GM19438 (cell line): ENCODE data around the gene NPHP4.

Source experiments
- ATAC-seq: cut with Tn5 transposase; IDR thresholded peaks from one replicate; pipeline ENCODE4 v1.9.1; 2021; ENCODE audit warnings: low read depth; ENCODE audit not compliant: unreplicated experiment

NPHP4 gene

DNA sequence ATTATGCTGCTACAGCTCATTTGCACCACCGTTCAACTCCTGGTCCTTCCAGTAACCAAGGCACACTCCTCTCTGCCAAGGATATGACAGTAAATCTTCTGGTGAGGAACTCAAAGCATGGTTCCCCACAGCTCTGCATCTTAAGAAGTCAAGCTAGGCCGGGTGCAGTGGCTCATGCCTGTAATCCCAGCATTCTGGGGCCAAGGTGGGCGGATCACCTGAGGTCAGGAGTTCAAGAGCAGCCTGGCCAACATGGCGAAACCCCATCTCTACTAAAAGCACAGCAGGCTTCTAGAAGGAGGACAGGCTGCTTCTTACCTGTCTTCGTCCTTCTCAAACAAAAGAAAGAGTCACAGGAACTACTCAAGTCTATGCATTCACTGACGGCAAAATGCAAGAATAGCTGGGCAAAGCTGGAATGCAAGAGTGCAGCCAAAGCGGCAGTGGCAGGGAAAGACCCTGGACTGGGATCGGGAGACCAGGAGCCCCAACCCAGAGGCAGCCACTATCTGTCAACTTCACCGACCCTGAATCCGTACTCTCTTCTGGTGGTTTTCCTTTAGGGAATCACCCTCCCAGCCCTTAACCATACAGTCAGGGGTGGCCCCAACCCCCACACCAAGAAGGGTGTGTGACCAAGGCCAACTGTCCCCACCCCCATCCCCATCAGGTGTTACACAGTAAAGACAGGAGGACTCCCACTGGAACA lies 75.5 kb downstream of the NPHP4 start:
- ATAC-seq = no peak

DNA sequence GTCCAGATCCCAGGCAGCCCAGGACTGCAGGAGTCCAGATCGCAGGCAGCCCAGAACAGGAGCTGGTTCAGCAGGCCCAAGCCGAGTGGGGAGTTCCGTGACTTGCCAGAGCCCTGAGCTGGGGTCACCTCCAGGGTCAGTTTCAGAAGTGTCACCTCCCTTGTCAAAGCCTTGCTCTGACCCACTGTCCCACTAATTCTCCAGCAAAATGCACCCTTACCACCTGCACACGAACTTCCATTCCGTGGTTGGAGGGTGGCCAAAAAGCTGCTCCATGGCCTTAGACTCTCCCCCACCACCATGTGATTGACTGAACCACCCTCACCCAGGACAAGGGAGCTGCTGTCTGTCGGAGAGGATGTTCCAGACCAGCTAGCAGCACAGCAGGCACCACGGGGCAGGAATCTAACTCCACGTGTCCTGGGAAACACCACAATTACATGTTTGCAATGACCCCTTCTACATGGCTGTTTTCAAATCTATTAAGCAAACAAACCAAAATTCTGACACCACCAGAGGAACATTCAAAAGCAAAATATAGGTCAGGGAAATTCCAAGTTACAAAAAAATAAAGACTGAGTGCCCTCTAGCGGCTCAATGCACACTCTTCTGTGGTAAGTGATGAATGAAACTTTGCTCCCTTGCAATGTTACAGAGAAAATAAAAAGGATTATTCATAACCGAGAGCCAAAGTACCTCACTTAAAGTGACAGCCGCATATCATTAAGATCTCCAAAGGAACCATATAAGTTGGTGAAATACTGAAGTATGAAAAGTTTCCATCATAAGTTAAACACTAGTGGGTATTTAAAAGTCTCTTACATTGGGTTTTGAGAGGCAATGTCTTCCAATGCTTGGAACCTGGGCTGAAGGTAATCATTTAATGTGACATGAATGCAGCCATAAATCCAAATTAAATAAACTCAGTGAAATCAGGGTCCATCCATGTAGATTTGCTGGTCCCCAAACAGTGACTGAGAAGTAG lies 76.3 kb downstream of the NPHP4 start:
- ATAC-seq = no peak

DNA sequence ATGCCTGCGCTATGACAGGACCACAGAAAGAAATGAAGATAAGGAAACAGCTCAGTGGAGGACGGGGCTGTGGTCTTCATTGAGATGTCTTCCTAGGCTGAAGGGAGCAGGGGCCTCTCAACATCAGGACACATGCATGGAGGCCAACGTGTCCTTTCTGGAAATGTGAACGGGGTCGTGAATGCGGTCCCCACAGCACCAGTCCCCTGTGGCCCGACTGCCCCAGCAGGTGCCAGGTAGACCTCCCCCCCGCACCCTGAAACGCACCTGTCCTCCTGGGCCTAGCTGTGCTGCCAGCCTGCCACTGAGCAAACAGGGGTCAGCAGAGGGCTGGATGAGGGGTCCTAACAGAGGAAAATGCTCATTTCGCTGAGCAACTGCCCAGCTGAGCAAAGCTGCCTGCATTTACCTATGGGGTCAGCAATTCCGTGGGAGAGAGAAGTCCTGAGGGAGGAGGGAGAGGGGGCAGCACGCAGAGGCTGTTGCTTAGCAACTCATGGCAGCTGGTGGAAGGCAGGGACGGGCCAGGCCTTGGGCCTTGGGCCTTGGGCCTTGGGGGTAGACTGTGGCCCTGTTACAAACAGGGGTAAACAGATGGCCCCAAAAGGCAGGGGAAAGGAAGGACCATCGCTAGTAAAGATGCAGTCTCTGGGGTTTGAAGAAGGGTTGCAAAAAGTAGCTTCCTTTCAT lies 77.4 kb downstream of the NPHP4 start:
- no peak for ATAC-seq

DNA sequence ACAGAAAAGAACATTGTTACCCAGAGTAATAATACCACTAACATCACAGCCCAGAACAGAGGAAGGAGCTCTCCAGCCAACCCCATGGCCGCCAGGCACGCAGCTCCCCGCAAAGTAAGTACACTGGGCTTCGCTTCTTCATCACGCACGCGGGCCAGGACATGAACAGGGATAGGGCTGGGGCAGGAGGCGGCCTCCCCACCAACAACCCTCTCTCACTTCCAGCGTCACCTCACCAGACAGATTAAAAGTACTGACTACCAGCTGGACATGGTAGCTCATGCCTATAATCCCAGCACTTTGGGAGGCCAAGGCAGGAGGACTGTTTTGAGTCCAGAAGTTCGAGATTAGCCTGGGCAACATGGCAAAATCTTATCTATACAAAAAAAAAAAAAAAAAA lies 78.3 kb downstream of the NPHP4 start:
- ATAC-seq = no peak

DNA sequence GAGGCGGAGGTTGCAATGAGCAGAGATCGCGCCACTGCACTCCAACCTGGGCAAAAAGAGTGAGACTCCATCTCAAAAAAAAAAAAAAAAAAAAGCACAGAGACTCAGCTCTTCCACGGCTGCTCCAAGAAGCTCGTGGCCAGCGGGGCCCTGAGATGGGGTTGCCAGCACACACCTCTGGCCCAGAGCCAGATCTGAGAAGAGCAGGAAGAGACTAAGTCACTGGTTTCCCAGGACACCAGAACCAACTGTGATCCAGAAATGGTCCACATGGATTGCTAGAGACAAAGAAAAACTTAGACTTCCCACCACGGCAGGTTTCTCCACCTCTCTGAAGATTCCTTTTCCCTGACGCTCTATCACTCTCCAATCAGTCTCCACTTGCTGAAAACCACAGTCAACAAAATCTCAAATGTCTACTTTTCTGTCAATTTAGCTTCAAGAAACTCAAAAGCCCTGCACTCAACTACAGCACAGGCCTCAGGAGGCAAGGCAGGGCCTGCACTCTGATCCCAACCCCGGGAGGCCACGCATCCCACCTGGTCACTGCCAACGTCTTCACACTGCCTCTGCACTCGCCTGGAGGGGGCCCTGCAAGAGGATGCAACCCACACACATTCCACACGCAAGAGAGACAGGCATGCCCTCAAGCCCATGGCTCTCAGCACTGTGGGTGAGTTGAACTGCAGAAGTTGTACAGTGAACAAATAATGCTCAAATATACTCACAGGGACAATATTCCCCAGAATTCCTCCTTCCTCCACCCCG lies 79.0 kb downstream of the NPHP4 start:
- no peak for ATAC-seq

DNA sequence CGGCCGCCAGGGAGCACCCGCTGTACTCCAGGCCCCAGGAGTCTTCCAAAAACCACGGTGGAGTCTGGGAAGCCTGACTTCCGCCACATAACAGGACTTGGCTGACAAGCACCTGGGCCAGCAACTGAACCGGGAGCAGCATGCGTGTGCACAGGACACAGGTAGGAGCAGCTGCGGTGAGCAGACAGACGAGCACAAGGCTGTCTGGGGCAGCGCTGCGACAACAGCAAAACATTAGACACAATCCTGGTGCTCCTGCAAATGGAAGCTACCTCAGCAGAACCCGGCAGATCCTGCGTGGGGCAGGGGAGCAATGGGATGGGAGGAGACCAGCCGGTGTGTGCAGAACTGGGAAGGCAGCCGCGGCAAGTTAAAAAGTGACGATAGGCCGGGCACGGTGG lies 80.4 kb downstream of the NPHP4 start:
- ATAC-seq = no peak

DNA sequence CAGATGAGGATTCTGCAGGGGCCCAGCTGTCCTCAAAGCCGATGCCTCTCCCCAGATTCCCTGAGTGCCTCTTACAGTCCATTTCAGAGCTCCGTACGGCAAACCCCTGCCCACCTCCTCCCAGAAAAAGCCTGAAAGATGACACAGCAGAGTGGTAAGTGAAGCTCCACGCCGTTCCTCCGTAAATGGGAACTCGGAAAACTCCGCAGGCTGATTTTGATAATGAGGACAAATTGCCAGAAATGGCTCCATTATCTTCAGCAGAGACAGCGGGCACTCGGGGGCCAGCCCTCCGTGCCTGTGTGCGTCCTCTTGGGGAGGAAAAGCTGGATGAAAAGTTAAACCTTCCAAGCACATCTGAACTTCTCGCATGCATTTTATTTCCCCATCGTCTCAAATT lies 81.1 kb downstream of the NPHP4 start:
- no peak for ATAC-seq

DNA sequence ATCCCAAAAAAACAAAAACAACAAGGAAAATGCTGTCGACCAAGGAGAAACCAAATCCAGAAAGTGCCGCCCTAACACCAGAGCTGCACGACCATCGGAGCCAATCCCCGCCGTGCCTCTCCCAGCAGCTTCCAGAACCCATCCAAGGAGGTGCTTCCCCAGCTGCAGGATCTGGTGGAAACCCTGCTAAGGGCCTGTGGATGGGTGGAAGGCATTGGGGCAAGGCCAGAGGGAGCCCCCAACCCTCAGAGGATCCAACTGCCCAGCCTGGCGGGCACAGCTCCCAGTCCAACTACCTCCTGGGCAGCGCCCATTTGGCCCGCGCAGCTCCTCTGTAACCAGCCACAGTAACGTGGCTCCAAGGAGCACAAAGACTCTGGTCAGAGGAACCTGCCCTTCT lies 81.6 kb downstream of the NPHP4 start:
- ATAC-seq = no peak

DNA sequence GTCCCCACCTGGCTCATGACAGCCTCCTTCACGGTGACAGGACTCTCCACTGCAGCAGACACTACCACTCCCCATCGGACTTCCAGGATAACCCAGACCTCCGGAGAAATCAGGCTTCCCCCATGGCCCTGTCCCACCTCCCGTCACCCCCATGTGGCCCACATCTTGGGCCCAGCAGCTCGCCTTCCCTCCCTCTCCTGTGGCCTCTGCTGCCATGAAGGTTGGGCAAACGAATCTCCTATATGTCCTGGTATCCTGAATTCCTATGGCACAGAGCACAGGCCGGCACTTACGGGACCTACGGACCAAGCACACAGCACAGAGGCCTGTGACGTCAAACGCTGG lies 82.0 kb downstream of the NPHP4 start:
- no peak for ATAC-seq

DNA sequence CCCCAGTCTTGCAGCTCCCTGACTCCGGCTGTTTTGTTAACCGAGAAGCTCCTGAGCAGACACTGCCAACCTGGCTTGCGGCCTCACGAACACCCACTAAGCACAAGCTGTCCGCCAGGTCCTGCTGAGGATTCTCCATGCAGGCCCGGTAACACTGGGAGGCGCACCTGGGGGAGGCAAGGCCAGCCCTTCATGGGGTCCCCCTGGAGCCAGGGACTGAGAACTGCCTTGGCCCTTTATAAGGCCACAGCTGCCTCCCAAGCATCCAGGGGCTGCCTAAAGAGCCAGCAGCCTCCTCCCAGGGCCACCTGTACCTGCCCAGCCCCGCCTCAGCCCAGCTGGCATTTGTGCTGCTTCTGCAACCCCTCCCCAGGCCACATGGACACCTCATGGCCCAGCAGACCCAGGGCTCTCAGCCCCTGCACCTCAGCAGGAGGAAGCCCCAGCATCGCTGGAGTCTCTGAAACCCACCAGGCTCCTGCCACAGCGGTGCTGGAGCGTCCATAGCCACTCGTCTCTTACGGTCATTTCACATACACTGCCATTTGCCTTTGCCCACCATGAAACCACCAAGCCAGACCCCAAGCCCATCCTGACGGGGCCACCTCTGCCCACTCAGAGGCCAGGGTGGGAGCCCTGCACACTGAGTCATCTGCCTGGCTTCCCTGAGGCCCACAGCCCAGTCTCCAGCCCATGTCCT lies 82.5 kb downstream of the NPHP4 start:
- no peak for ATAC-seq

DNA sequence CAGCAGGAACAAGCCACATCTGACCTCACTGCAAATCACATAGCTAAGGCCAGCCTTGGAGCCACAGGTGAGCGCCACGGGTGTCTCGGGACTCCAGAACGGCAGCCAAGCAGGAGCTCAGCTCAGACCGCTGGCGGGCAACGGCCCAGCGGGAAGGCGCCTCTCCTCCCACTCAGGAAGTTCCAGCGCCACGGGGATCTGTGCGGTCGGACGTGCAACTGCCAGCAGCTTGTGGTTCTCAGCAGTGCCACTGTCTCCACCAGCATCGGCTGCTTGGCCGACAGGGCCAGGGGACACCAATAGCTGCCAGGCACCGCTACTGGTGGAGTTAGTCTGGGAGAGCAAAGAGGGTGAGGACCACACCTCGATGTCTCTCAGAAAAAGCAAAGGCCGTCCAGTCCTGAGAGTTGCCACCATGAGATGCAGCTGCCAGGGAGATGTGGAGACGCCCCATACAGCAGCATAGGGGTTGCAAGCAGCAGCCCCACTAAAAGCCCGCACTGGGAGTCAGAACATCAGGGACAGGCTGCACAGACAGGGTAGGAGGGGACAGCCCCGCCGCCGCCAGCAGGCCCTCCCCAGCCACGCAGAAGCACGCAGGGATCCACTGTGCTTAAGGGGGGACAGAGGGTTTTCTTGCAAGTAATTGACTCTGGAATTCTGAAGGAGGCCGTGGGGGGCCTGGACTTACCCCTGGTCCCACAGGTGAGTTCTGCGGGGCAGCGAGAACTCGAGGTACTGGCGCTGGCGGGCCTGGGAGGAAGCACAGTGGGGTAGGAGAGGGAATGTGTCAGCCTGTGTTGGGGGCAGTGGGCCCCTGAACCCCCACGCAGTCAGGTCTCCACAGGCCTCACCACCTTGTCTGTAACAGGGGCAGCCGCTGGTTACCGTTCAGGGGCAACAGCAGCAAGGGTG lies 83.5 kb downstream of the NPHP4 start:
- no peak for ATAC-seq

DNA sequence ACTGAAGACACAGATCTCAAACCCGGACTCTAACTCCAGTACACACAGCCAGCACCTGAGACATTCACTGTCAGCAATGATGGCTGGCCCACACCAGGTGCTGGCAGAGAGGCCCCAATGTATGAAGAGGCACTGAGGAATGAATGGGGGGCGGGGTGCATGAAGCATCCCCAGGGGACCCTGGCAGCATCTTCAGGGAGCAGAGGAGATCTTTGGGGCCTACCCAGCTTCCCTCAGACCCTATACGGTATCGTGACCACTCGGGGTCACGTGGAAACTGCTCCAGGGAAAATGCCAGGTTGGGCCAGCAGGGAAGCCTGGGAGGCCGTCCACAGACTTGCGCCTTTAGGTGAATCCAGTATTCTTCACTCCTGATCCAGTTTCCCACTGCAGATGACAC lies 84.3 kb downstream of the NPHP4 start:
- no peak for ATAC-seq

DNA sequence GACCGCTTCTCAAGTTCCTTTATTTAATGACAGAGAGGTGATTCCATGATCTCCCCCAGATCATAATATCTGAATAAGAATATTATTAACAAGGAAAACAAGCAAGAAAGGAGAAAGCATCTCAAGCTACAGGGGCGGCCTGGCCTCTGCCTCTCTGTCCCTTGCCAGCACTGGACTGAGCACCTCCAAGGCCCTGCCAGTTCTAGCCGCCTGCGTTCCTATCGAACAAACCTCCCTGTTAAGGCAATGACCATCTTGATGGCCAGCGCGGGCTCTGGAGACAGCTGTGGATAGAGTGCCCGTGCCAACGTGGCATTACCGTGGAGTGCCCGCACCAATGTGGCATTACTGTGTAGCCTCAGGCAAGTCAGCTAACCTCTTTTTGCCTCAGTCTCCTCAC lies 84.8 kb downstream of the NPHP4 start:
- no peak for ATAC-seq

DNA sequence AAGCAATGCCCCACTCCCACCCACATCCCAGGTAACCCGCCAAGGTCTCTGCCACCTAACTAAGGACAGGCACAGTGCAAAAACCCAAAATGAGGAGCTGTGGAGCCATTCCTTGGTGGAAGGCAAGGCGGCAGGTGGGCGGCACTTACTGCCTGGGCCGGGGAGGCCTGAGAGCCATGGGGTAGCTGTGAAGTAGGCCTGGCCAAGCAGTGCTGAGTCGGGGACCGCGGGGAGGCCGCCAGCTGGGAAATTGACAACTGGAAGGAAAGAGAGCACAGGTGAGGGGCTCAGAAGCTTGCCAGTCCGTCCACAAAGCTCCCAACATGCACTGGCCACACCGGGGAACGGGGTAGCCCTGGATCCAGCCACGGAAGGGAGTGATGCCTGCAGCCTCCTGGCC lies 85.3 kb downstream of the NPHP4 start:
- no peak for ATAC-seq

DNA sequence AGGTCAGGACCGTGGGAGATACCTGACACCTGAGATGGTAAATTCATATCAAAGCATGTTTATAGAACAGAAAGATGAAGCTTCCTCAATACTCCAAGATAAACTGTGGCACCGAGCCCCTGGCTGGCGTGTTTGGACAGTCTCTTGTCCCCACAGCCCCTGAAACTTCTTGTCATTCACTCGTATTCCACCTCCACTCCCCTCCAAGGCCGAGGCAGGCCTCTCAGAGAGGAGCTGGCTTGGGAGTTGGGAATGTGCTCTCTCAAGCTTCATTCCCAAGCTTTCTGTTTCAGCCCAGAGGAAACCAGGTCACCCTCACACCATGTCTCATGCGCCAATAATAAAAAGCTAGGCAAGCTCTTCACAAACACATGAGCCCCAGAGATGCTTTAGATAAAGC lies 86.1 kb downstream of the NPHP4 start:
- no peak for ATAC-seq

DNA sequence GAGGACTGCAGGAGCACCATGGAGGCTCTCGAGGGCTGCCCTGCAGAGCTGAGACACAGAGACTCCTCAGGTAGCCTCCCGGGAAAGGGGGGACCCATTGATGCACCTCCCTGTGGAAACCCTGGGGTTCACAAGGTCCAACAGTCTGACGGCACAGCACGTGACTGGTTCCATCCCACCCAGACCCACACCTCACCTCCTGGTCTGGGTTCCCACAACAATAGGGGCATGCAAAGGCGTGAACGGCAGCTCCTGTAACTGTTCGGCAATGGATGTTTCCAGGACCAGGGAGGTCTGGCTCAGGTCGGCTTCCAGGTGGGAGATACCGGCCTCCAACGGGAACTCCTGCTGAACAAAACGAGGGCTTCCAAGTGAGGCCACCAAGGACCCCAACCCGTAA lies 86.8 kb downstream of the NPHP4 start:
- no peak for ATAC-seq

DNA sequence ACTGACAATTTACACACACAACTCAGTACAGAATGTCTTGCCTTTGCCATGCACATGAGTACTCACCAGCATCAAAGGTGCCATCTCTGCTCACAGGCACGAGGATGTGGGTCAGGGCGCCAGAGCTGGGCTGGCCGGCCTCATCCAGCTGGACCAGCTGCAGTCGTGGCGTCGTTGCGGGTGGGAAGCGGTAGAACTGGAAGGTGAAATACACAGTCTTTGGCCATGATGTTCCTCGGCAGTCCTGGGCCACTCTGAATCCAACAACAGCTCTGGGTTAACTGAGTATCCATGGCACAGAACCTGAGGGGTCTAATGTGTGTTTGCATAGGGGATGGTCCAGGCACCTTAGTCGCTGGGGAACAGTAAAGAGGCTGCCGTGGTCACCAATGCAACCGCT lies 87.7 kb downstream of the NPHP4 start:
- no peak for ATAC-seq

DNA sequence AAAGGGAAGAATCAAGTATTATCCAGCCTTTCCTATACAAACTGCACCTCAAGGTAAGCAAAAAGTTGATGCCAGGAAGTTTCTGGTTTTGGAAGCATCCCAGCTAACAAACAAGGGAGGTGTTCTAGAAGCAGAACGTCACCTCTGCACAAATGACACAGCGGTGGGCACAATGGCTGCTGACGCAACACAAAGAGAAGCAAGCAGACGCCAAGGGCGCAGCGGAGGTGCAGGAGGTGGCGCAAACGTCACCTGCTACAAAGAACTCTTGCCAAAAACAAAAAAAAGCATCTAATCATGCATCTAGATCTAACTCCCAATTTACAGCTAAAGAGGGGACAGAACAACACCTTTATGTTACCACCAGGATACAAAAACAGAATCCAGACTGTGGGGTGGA lies 88.5 kb downstream of the NPHP4 start:
- no peak for ATAC-seq

DNA sequence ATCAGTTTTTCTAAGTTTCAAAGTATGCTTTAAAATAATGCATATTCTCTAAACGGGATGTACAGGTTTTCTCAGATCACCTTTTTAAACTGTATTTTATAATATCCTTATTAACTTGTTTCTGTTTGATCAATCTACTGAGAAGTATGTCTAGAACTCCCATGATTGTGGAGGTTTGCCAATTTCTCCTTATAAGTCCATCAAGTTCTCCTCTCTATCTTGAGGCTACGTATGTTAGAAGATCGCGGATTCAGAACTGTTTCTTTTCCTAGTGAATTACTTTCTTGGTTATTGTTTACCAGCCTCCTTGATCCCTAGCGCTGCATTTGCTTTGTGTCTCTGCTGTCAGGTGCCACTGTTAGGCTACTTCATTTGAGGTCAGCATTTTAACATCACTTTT lies 89.2 kb downstream of the NPHP4 start:
- ATAC-seq = no peak
